ENCODE results near the gene CFAP100. TPM values are rescaled to one million over a fixed set of nuclear protein-coding genes. Genes with fewer than 3 reads are reported as not detected.

Gene CFAP100
- total RNA-seq, 1 experiment from 2014 or later: not detected

DNA sequence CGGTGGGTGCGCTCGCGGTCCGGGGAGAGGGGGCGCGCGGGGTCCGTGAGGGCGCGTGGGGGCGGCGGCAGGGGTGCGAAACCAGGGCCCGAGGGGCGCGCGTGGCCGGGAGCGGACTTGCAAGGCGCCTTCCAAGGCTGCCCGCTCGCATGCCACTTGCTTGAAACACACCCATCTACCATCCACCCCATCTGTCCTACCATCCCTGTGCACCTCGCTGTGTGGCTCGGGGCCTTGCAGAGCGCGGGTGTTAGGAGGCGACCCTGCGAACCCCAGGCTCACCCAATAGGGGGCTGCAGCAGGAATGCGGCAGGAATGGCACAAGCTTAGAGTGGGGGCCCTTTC lies 240 bp downstream of the CFAP100 start:
- no peaks in the 10 kb centered on the region for H3K9me2 ChIP-seq (ENCODE audit: insufficient read depth)
- ChIA-PET POLR2A (no interaction called here), RAD21 (ENCODE audit: low non-redundant PET in 1 of 2, low total read pairs in 2 of 2, uncharacterized antibody in 2 of 2, unreplicated experiment in 2 of 2) (no interaction called here), CTCF (no interaction called here)
- H3K27me3 ChIP-seq (ENCODE audit: insufficient read depth, low read length): no peaks in the 10 kb centered on the region
- H3K4me2 ChIP-seq (ENCODE audit: low read length): no peak overlapping the region
- H3K4me1 ChIP-seq (ENCODE audit: control insufficient read depth in 1 of 2, insufficient read depth in 2 of 2, low read length in 2 of 2): no peaks in the 10 kb centered on the region
- intact Hi-C loops (cut with micrococcal nuclease): no loop called here
- no peak for ATAC-seq
- no peaks in the 10 kb centered on the region for H3K9me3 ChIP-seq (ENCODE audit: control insufficient read depth in 1 of 2, insufficient read depth in 1 of 2, low read depth in 1 of 2, low read length in 2 of 2)
- no peaks in the 10 kb centered on the region for H3K36me3 ChIP-seq (ENCODE audit: control insufficient read depth in 1 of 2, insufficient read depth in 2 of 2, low read length in 2 of 2)
- H2AFZ ChIP-seq (ENCODE audit: low read depth, low read length, poor library complexity, severe bottlenecking): no peak overlapping the region
- no peak overlapping the region for H3K27ac ChIP-seq (ENCODE audit: low read depth, low read length)
- H4K20me1 ChIP-seq (ENCODE audit: insufficient read depth): no peaks in the 10 kb centered on the region
- BruUV-seq (replicated peaks): no TSS peak
- no peak overlapping the region for H3K9ac ChIP-seq (ENCODE audit: low read length)
- TF ChIP-seq POLR2AphosphoS5 (IDR thresholded peaks at IDR 0.05; ENCODE audit: low read depth, low read length): no peak
- TF ChIP-seq ZNF274 (IDR thresholded peaks at IDR 0.05; ENCODE audit: low read depth, low read length): no peak
- no peak for TF ChIP-seq TCF7L2 (IDR thresholded peaks at IDR 0.05; ENCODE audit: borderline replicate concordance, extremely low read depth, insufficient read depth, insufficient read length)
- no peak for TF ChIP-seq EGR1 (IDR thresholded peaks at IDR 0.05; ENCODE audit: low read depth)
- no peak for TF ChIP-seq EZH2 (IDR thresholded peaks at IDR 0.05)
- TF ChIP-seq, protein P1, sequence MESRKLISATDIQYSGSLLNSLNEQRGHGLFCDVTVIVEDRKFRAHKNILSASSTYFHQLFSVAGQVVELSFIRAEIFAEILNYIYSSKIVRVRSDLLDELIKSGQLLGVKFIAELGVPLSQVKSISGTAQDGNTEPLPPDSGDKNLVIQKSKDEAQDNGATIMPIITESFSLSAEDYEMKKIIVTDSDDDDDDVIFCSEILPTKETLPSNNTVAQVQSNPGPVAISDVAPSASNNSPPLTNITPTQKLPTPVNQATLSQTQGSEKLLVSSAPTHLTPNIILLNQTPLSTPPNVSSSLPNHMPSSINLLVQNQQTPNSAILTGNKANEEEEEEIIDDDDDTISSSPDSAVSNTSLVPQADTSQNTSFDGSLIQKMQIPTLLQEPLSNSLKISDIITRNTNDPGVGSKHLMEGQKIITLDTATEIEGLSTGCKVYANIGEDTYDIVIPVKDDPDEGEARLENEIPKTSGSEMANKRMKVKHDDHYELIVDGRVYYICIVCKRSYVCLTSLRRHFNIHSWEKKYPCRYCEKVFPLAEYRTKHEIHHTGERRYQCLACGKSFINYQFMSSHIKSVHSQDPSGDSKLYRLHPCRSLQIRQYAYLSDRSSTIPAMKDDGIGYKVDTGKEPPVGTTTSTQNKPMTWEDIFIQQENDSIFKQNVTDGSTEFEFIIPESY (IDR thresholded peaks at IDR 0.05; ENCODE audit: extremely low read depth, insufficient replicate concordance, low read length): no peak
- no peak for TF ChIP-seq YY1 (IDR thresholded peaks at IDR 0.05; ENCODE audit: extremely low read depth, insufficient replicate concordance, low read depth, low read length)
- no peak for TF ChIP-seq JUND (IDR thresholded peaks at IDR 0.05)
- TF ChIP-seq RAD21 (IDR thresholded peaks at IDR 0.05; ENCODE audit: low read depth): no peak
- TF ChIP-seq SRF (IDR thresholded peaks at IDR 0.05; ENCODE audit: low read depth): no peak
- TF ChIP-seq EZH2phosphoT487 (IDR thresholded peaks at IDR 0.05; ENCODE audit: borderline replicate concordance): no peak
- TF ChIP-seq, protein P2, sequence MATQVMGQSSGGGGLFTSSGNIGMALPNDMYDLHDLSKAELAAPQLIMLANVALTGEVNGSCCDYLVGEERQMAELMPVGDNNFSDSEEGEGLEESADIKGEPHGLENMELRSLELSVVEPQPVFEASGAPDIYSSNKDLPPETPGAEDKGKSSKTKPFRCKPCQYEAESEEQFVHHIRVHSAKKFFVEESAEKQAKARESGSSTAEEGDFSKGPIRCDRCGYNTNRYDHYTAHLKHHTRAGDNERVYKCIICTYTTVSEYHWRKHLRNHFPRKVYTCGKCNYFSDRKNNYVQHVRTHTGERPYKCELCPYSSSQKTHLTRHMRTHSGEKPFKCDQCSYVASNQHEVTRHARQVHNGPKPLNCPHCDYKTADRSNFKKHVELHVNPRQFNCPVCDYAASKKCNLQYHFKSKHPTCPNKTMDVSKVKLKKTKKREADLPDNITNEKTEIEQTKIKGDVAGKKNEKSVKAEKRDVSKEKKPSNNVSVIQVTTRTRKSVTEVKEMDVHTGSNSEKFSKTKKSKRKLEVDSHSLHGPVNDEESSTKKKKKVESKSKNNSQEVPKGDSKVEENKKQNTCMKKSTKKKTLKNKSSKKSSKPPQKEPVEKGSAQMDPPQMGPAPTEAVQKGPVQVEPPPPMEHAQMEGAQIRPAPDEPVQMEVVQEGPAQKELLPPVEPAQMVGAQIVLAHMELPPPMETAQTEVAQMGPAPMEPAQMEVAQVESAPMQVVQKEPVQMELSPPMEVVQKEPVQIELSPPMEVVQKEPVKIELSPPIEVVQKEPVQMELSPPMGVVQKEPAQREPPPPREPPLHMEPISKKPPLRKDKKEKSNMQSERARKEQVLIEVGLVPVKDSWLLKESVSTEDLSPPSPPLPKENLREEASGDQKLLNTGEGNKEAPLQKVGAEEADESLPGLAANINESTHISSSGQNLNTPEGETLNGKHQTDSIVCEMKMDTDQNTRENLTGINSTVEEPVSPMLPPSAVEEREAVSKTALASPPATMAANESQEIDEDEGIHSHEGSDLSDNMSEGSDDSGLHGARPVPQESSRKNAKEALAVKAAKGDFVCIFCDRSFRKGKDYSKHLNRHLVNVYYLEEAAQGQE (IDR thresholded peaks at IDR 0.05; ENCODE audit: low read depth): no peak
- TF ChIP-seq ELF1 (IDR thresholded peaks at IDR 0.05; ENCODE audit: borderline replicate concordance, low read depth): no peak
- no peaks in the 10 kb centered on the region for H3K79me2 ChIP-seq (ENCODE audit: insufficient read depth, low read length)
- no peak overlapping the region for H3K4me3 ChIP-seq (replicated peaks in 1 of 2; ENCODE audit: low read depth in 1 of 2, low read length in 2 of 2)
- no peak for DNase-seq (ENCODE audit: low read depth, low spot score)
